NCI-H774 (cell line): ENCODE data around the gene SPTBN2.
A peak's percentile ranks its signal among the peaks of the same experiment; 100 is the strongest.

Experiments used
- DNase-seq: peaks from one replicate; lab custom pipeline; 2025; lab: John Stamatoyannopoulos, UW

SPTBN2 gene

GRCh38 chr11:66701432-66702240 is 27.4 kb downstream of the SPTBN2 start:
- DNase-seq, result no peak

DNA sequence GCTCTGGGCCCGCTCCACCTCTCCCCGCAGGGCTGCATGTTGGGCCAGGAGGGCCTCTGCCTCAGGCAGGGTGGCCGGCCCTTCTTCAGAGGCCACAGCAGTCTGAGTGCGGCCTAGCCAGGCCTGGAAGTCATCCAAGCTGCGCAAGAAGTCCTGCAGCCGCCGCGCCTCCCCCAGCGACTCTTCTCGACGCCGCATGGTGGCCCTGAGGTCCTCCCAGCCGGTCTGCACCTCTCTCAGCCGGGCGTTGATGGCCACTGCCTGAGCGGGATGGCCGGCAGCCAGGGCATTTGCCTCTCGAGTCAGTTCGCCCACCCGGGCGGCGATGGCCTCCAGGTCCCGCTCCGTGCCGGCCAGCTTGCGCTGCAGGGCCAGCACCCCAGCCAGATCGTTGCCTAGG is 28.3 kb downstream of the SPTBN2 start:
- DNase-seq, result no peak

- no peak for DNase-seq
Observed at GRCh38 chr11:66700337-66700736, 28.7 kb downstream of the SPTBN2 start.

- DNase-seq, result no peak
Observed at GRCh38 chr11:66698491-66698890, 30.5 kb downstream of the SPTBN2 start.

- DNase-seq, result no peak
Observed at GRCh38 chr11:66697988-66698387, 31.0 kb downstream of the SPTBN2 start.

DNA sequence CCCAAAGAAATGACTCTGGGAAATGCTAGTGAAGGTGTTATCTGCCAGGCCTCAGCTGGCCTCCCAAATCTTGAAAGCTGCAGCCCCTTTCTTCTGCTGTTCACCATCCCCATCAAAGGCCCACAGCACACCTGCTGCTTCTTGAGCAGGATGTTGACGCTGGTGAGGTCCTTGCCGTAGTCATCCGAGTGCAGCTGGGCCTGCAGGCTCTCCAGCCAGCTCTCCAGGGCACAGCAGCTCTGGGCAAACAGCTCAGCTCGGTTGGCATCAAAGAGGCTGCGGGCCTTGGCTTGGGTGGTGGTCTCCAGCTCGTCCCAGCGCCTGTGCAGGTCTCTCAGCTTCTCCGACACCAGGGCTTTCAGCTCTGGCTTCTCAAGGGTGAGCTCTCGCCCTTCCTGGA is 32.9 kb downstream of the SPTBN2 start:
- no peak for DNase-seq

GRCh38 chr11:66694732-66695207 is 34.2 kb downstream of the SPTBN2 start:
- DNase-seq, result peak; percentile 76

DNA sequence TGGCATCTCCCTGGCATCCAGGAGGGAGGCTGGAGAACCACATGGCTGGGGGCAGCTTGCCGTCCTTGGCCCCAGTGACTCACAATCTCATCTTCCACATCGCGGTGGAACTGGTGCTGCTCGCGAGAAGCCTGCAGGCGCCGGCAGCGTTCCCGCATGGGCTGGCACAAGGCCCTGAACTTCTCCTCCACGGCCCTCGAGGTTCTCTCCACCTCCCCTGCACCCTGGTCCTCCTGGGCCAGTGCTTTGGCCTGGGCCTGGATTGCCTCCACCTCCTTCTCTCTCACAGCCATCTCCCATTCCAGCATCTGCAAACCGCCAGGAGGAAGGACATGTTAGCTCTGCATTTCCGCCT is 35.0 kb downstream of the SPTBN2 start:
- DNase-seq, result no peak

DNA sequence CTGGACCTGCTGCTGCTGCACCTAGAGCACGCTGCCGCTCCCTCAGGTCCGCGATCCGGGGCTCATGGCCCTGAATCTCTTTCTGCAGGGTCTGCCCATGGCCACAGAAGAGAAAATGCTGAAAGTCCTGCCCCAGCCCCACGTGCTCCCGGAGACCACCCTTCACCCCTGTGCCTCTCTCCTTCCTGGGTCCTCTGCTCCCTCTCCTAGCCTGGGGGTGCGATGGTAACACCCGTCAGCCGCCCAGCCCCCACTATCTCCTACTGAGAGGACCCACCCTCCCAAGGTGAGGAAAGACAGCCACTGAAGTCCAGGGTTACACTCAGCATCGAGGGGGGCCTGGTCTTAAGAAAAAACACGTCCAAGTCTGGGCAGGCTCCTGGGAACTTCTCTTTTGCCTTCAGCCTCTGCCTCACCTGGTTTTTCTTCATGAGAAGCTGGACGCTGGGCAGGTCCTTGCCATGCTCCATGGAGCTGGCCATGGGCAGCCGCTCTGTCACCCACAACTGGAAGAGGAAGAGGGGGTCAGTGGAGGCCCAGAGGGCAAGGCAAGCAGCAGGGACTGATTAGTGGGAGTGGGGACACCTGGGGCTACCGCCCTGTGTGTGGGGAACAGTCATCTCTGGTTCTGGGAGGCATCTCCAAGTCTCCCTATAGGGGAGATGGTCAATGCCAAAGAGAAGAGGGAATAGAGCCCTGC is 35.5 kb downstream of the SPTBN2 start:
- DNase-seq, result no peak

GRCh38 chr11:66692871-66693331 is 36.1 kb downstream of the SPTBN2 start:
- no peak for DNase-seq

- DNase-seq, result no peak
Observed at GRCh38 chr11:66692446-66692845, 36.6 kb downstream of the SPTBN2 start.

DNA sequence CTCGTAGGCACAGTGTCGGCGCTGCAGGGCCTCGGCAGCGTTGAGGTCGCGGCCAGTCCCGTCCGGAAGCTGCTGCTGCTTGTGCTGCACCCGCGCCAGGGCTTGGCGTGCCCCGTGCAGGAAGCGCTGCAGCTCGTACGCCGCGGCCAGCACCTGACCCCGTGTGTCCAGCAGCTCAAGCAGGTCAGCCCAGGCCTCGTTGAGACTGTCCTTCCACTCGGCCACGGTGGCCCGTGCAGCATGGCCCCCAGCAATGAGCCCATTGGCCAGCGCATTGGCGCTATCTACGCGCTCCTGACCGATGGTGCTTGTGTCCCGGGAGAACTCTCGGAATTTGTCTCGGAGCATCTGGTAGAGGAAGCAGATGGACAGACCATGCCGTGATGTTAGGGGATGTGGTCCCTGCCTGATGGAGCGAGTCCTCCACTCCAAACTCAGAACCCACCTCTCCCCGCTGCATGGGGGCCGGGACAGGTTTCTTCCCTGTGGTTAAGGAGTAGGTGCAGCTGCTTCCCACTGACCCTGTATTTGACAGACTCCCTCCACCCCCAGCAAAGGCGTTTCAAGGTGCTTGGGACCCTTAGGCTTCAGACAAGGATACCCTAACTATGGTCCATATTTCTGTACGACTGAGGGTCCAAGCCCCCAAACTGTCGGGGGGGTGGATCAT is 37.6 kb downstream of the SPTBN2 start:
- no peak for DNase-seq

GRCh38 chr11:66689661-66690590 is 39.1 kb downstream of the SPTBN2 start:
- DNase-seq, result no peak

GRCh38 chr11:66688561-66689534 is 40.2 kb downstream of the SPTBN2 start:
- no peak for DNase-seq

DNA sequence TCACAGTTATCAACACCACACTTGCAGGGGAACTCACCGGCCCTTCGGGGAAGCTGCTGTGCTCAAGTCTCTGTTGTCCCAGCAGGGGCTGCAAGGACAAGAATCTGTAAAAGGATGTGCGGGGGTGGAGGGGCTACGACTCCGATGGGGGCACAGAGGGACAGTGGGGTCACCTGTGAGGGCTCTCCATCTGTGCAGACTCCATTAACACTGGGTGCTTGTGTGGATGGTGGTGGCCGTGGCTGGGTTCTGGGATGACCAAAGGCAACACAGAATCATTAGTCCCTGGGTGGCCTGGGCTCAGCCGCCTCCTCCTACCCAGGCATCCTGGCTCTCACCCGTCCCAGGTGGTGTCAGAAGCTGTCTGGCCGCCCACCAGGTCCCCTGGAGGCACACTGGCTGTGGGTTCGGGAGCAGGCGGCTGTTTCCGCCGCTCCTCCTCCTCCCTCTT is 41.2 kb downstream of the SPTBN2 start:
- no peak for DNase-seq

DNA sequence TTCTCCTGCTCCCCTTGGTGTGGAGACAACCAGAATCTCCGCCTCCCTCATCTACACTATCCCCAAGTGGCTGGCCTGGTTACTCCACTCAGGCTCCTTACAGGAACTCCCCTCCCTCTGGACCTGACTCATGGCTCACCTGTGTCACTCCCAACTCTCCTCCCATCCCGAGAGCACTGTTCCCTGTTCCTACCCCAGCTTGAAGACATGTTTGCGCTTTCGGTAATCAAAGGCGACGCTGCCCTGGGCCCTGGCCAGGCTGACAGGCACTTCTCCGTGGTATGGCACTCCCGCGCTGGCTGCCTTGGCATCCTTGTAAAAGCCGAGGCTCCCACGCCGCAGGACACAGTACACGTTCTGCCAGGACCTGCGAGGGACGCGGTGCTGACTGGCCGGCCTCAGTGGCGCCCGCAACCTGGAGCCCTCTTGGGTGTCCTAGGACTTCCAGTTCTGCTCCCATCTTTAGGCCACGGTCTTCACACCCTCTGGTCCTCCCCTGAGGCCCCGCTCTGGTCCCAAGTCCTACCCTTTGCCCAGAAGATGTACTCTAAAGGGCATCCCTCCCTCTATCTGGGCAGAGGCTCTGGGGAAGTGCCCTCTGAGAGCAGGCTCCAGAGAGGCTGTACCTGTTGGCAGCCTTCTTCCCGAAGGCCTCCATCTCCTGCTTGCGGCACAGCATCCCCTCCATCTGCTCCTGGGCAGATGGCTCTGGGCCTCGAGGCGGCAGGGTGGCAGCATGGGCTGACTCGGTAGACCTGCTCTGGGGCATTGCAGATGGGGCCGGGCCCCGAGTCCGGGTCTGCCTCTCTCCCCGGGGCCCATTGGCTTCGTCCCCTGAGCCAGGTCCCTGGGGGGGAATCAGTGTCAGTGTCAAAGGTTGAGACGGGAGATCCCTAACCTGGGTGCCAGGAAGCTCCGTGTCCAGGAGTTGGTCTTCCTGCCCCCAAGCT is 41.9 kb downstream of the SPTBN2 start:
- no peak for DNase-seq

- DNase-seq, result no peak
Observed at GRCh38 chr11:66686100-66686785, 42.8 kb downstream of the SPTBN2 start.

DNA sequence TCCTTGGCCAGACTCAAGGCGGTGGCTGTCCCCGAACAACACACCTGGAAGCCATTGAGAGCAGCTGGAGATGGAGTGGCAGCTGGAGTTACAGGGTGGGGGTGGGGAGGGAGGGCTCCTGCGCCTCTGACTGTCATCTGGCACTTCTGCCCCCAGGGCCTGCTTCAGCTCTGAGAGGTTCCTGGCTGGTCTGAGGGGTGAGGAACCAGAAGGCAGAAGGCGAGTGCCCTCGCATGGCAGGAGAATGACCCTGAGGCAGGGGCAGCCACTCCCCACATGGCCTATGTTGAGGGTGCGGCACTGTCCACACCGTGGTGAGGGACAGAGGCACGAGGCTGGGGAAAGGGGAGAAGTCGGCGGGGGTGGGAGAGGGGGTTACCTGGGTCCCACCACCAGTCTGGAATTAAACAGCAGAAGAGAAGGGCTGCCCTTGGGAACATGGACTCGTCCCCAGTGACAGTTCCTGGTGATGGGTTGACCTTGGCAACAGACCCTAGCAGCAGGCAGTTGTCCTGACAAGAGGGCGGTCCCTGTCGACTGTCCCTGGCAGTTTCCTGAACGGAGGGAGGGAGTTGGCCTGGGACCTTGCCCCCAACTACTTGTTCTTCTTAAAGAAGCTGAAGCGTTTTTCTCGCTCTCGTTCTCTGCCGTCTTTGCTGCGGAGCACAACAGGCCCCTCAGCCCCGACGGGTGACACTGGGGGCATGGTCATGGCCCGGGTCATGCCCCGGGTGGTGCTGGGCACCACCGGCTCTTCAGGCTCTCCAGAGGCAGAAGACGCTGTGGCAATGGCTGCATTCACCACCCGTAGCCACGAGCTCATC is 43.5 kb downstream of the SPTBN2 start:
- no peak for DNase-seq
